ENCODE measurements around the gene TMEM95.
"Not testable (repeated sequence)": the region's sequence is repeated elsewhere in the genome, so short reads cannot be mapped to it uniquely, and the experiment has no call there.

The TMEM95 gene

DNA sequence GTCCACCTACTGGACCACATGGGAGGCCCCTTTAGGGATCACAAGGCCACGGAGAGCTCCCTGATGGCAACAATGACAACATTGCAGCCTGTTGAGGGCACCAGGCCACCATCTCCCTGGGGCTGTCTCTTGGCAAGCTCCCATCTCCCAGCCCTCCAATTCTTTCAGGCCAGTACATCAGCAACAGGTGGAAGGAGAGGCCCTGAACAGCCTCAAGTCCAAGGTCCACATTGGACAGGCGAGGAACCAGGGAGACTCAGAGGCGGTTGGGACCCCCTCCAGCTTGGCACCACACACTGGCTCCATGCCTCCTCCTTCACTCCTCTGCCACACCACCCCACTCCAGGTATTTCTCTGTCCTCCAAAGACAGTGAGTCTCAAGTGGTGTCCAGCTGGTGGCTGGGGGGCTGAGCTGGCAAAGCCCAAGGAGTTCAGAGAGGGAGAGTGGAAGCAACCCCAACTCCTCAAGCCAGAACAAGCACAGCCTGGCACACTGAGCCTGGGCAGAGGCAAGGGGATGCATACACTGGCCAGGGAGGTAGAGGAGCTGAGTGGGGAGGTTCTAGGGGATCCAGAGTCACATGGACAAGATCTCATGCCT lies 19.9 kb upstream of the TMEM95 start:
- ChIA-PET CTCF (interaction anchor here (0.6 to 0.8 kb wide), 3 partner anchors 69 to 100 kb away, joined by 3 to 5 read pairs (median 3); partner anchors contain the start of genes TMEM102 and TMEM256), POLR2A (ENCODE audit: low non-redundant PET) (no interaction called here)
- DNase-seq (ENCODE audit: low spot score), result no peak
- TF ChIP-seq, protein P1, sequence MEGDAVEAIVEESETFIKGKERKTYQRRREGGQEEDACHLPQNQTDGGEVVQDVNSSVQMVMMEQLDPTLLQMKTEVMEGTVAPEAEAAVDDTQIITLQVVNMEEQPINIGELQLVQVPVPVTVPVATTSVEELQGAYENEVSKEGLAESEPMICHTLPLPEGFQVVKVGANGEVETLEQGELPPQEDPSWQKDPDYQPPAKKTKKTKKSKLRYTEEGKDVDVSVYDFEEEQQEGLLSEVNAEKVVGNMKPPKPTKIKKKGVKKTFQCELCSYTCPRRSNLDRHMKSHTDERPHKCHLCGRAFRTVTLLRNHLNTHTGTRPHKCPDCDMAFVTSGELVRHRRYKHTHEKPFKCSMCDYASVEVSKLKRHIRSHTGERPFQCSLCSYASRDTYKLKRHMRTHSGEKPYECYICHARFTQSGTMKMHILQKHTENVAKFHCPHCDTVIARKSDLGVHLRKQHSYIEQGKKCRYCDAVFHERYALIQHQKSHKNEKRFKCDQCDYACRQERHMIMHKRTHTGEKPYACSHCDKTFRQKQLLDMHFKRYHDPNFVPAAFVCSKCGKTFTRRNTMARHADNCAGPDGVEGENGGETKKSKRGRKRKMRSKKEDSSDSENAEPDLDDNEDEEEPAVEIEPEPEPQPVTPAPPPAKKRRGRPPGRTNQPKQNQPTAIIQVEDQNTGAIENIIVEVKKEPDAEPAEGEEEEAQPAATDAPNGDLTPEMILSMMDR (conservative IDR thresholded peaks at IDR 0.05; ENCODE audit: low read depth), result no peak
- H3K27ac ChIP-seq, result no peak overlapping the region

DNA sequence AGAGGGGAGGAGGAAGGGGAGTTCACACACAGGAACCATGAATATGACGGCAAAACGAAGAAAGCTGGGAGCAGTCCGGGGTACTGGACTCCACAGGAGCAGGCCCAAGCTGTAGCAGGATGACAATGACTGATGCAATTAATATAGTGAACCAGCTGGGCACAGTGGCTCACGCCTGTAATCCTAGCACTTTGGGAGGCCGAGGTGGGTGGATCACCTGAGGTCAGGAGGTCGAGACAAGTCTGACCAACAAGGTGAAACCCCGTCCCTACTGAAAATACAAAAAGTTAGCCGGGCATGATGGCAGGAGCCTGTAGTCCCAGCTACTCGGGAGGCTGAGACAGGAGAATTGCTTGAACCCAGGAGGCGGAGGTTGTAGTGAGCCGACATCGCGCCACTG lies 19.2 kb upstream of the TMEM95 start:
- DNase-seq (ENCODE audit: low spot score); H3K27ac ChIP-seq; POLR2A ChIA-PET (ENCODE audit: low non-redundant PET): not testable (repeated sequence)
- CTCF ChIA-PET, result interaction anchor here (0.6 kb wide), 1 partner anchor 99 kb away, joined by 3 read pairs; the partner anchor contains the start of gene TMEM102

DNA sequence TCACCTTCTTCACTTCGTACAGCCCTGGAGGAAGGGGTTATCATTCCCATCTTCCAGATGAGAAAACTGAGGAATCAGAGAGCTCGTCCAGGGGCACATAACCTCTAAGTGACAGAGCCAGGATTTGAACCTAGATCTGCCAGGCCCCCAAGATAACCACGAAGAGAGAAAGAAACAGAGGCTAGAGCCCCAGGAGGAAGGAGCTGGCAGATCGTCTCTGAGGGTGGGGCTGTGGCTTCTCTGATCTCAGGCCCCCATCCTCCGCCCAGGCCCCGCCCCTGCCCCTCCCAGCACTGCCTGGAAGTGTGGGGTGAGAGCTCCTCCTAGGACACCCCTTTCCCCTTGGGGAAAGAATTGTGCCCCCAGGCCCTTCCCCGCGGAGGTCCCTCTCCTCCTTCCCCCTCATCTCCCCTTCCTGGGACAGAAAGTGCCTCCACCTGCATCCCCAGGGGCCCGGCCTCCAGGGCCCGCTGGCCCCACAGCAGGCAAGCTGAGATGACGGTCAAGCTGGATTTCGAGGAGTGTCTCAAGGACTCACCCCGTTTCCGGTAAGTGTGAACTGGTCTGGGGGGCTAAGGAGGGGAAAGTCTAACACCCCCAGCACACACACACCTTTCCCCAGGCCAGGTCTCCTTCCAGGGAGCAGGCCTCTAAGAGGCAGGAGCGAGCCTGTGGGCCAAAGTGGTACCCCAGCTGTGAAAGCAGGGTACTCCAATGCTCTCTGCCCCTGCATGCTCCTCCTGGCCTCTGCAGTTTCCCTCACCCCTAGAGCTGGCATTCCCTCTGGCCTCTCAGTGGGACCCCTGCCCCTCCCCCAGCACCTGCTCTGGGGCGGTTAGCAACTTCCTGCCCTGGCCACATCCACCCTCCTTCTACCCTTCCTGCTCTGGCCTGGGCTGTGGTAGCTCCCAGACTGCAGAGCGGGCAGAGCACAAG lies 18.4 kb upstream of the TMEM95 start, which contains the start of gene ACAP1:
TSS of gene ACAP1 (plus strand) at position 290 of the 936 bp plus-strand sequence. CDS start at position 496, 206 bp downstream.
- DNase-seq (ENCODE audit: low spot score), result no peak
- ChIA-PET CTCF (interaction anchor here (0.7 to 1.0 kb wide), 2 partner anchors 18 to 116 kb away, joined by 4 to 5 read pairs; partner anchors contain the start of gene TMEM95), POLR2A (ENCODE audit: low non-redundant PET) (interaction anchor here (0.6 kb wide), 2 partner anchors 70 to 858 kb away, joined by 3 read pairs; no protein-coding TSS in a partner anchor)
- TF ChIP-seq, protein P1 (conservative IDR thresholded peaks at IDR 0.05; ENCODE audit: low read depth), result no peak
- H3K27ac ChIP-seq, result no peak within 1 kb of the TSS

DNA sequence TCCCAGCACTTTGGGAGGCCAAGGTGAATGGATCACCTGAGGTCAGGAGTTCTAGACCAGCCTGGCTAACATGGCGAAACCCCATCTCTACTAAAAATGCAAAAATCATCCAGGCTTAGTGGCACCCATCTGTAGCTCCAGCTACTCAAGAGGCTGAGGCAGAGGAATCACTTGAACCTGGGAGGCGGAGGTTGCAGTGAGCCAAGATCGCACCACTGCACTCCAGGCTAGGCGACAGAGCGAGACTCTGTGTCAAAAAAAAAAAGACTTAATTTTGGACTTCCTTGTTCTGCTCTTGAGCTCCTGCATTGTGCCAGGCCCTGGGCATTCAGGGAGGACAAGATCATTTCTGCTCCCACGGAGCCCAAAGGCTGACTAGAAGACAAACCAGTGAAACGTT lies 17.4 kb upstream of the TMEM95 start:
- DNase-seq (ENCODE audit: low spot score); H3K27ac ChIP-seq; POLR2A ChIA-PET (ENCODE audit: low non-redundant PET): not testable (repeated sequence)
- CTCF ChIA-PET, result interaction anchor here (1.0 kb wide), 1 partner anchor 17 kb away, joined by 5 read pairs; the partner anchor contains the start of gene TMEM95

DNA sequence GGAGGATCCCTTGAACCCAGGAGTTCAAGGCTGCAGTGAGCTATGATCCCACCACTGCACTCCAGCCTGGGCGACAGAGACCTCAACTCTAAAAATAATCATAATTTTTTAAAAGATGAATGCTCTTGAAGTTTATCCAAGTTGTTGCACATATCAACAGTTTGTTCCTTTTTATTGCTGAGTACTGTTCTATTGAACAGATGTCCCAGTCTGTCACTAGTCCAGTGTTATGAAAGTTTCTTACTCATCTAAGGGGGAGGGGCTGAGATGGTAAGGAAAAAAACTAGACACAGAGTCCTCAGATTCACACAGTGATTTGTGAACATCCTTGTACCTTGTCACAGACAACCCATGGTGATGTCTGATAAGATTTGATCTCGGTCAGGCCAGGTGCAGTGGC lies 14.8 kb upstream of the TMEM95 start:
- H3K27ac ChIP-seq, result no peak overlapping the region
- ChIA-PET POLR2A (ENCODE audit: low non-redundant PET) (interaction anchor here (0.7 kb wide), 1 partner anchor 9 kb away, joined by 3 read pairs; no protein-coding TSS in a partner anchor), CTCF (no interaction called here)
- TF ChIP-seq, protein P1 (conservative IDR thresholded peaks at IDR 0.05; ENCODE audit: low read depth), result no peak
- no peak for DNase-seq (ENCODE audit: low spot score)

DNA sequence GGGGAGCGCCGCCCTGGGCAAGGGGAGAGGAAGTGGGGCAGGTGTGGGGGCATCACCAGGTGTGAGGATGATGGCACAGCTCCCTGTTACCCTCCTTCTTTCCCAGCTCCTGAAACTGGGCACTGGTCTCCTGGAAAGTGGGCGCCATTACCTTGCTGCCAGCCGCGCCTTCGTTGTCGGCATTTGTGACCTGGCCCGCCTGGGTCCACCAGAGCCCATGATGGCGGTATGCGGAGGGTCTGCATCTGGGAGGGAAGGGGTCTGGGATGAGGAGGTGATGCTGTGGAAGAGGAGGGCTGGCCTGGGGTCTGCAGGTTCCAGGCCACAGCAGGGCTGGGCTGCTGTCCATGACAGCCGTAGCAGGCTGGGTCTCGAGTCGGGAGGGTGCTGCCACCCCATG lies 13.1 kb upstream of the TMEM95 start:
- CTCF ChIA-PET, result no interaction called here
- POLR2A ChIA-PET (ENCODE audit: low non-redundant PET), result interaction anchor here (0.6 kb wide), 1 partner anchor 100 kb away, joined by 3 read pairs; no protein-coding TSS in a partner anchor
- DNase-seq (ENCODE audit: low spot score), result no peak
- no peak overlapping the region for H3K27ac ChIP-seq
- TF ChIP-seq, protein P1 (conservative IDR thresholded peaks at IDR 0.05; ENCODE audit: low read depth), result no peak

DNA sequence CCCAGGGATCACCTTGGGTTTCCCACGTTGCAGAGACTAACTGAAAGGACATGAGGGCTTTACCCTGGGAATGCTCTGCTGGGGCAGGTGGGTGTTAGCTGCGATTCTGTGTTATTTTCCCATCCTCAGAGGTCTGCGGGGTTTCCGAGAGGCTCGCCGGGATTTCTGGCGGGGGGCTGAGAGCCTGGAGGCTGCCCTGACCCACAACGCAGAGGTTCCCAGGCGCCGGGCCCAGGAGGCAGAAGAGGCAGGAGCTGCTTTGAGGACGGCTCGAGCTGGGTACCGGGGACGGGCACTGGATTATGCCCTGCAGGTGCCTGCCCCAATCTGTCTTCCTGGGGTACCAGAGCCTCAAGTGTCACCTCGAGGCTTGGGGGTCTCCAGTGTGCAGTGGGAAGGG lies 11.7 kb upstream of the TMEM95 start:
- TF ChIP-seq, protein P1 (conservative IDR thresholded peaks at IDR 0.05; ENCODE audit: low read depth), result no peak
- CTCF ChIA-PET, result interaction anchor here (1.5 kb wide), 1 partner anchor 14 kb away, joined by 6 read pairs; the partner anchor contains the start of gene NEURL4
- H3K27ac ChIP-seq, result no peak overlapping the region
- DNase-seq (ENCODE audit: low spot score), result no peak
- POLR2A ChIA-PET (ENCODE audit: low non-redundant PET), result no interaction called here
